Stomach (tissue), 4 donors: ENCODE data around the gene POU3F1.

Experiments
- POLR2A ChIP-seq, 4 donors: fragments of 450-650 bp; IDR thresholded peaks; one replicate each; pipeline ENCODE4 v1.6.1; 2016; ENCODE audit warnings: antibody characterized with exemption in 4 of 4, control low read depth in 2 of 4, mild to moderate bottlenecking in 1 of 4, moderate library complexity in 1 of 4
- TF ChIP-seq, protein P1 (sequence below), 7 experiments: fragments of 450-650 bp in 4 of 7; fragments of 200-600 bp in 3 of 7; sonication (generic) in 3 of 7; IDR thresholded peaks; one replicate each; pipeline ENCODE4 v1.5.1; 2016 to 2019; ENCODE audit warnings: antibody characterized with exemption in 7 of 7, control low read depth in 2 of 7, mild to moderate bottlenecking in 1 of 7

DNA sequence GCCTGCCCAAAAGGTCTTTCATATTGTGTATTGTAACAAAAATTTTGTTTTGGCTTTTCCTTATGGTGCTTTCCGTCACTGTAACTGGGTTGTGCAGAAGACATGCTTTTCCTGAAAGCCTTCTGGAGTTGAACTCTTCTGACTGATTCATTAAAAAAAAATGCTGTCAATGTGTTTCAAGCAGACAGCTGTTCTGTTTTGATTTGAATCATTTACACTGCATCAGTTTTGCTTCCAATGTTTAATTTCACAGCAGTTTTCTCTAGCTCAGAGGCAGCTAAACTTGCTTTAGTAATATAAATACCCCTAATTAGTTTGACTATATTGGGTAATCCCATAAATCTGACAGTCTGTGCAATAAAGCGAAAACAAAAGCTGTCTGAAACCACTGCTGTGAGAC lies 26.2 kb downstream of the POU3F1 start:
- no peak for TF ChIP-seq POLR2A (IDR thresholded peaks at IDR 0.05)
- TF ChIP-seq, protein P1, sequence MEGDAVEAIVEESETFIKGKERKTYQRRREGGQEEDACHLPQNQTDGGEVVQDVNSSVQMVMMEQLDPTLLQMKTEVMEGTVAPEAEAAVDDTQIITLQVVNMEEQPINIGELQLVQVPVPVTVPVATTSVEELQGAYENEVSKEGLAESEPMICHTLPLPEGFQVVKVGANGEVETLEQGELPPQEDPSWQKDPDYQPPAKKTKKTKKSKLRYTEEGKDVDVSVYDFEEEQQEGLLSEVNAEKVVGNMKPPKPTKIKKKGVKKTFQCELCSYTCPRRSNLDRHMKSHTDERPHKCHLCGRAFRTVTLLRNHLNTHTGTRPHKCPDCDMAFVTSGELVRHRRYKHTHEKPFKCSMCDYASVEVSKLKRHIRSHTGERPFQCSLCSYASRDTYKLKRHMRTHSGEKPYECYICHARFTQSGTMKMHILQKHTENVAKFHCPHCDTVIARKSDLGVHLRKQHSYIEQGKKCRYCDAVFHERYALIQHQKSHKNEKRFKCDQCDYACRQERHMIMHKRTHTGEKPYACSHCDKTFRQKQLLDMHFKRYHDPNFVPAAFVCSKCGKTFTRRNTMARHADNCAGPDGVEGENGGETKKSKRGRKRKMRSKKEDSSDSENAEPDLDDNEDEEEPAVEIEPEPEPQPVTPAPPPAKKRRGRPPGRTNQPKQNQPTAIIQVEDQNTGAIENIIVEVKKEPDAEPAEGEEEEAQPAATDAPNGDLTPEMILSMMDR (IDR thresholded peaks at IDR 0.05), result no peak
